Adipocyte (in vitro differentiated cells): ENCODE results near the gene PSG4.
A peak's percentile ranks its signal among the peaks of the same experiment; 100 is the strongest.
"Not testable (repeated sequence)": the region's sequence is repeated elsewhere in the genome, so short reads cannot be mapped to it uniquely, and the experiment has no call there.

ENCODE experiments used
- DNase-seq: peaks from one replicate; pipeline ENCODE4 v3.0.0-alpha.2; 2015; ENCODE audit warnings: low read depth
- H3K27me3 ChIP-seq: replicated peaks from 2 replicates; pipeline ENCODE4 v1.7.0; 2013; ENCODE audit warnings: mild to moderate bottlenecking, low read length, moderate library complexity; ENCODE audit not compliant: control insufficient read depth, insufficient read depth
- H3K36me3 ChIP-seq: 2 replicates; pipeline ENCODE4 v1.7.0; 2013; ENCODE audit warnings: low read length, mild to moderate bottlenecking, moderate library complexity; ENCODE audit not compliant: control insufficient read depth, insufficient read depth, severe bottlenecking
- H3K4me1 ChIP-seq: 2 replicates; pipeline ENCODE4 v1.7.0; 2013; ENCODE audit warnings: mild to moderate bottlenecking, low read length, moderate library complexity; ENCODE audit not compliant: control insufficient read depth, insufficient read depth
- H3K4me3 ChIP-seq: 2 replicates; pipeline ENCODE4 v1.7.0; 2013; ENCODE audit warnings: mild to moderate bottlenecking, low read length, moderate library complexity
- H3K9ac ChIP-seq: 2 replicates; pipeline ENCODE4 v1.7.0; 2013; ENCODE audit warnings: mild to moderate bottlenecking, low read length, moderate library complexity
- H3K9me3 ChIP-seq: 2 replicates; pipeline ENCODE4 v1.7.0; 2013; ENCODE audit warnings: mild to moderate bottlenecking, low read length, moderate library complexity; ENCODE audit not compliant: control insufficient read depth

PSG4 gene

GRCh38 chr19:43205471-43206105 is at the start of gene PSG4:
Gene PSG4, minus strand, starts transcription at chr19:43205638. Its CDS starts 102 bp downstream, at chr19:43205536.
- not testable (repeated sequence) for H3K4me3 ChIP-seq, H3K9me3 ChIP-seq, H3K36me3 ChIP-seq, H3K9ac ChIP-seq, H3K27me3 ChIP-seq, H3K4me1 ChIP-seq, DNase-seq

- not testable (repeated sequence) for H3K9ac ChIP-seq, H3K36me3 ChIP-seq, DNase-seq, H3K4me1 ChIP-seq, H3K27me3 ChIP-seq, H3K4me3 ChIP-seq, H3K9me3 ChIP-seq
These were observed 46.0 kb upstream of the PSG4 start for GRCh38 chr19:43251428-43251827.

DNA sequence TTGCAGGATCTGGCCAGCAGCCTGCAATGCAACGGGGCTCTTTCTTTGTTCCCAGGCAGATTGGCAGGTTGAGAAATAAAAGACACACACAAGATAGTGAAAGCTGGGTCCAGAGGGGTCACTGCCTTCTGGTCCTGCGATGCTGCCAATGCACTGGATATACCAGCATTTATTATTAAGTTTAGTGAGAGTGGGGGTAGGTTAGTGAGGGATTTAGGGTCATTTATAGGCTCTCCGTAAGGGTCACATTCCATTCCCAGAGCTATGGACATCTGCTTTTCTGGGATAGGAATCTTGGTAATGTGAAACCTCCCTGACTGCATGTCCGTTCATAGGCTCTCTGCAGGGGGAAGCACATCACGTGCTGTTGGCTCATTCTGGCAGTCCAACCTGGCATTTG is 44.9 kb upstream of the PSG4 start:
- not testable (repeated sequence) for DNase-seq, H3K9ac ChIP-seq, H3K4me1 ChIP-seq, H3K36me3 ChIP-seq, H3K27me3 ChIP-seq, H3K9me3 ChIP-seq, H3K4me3 ChIP-seq

DNA sequence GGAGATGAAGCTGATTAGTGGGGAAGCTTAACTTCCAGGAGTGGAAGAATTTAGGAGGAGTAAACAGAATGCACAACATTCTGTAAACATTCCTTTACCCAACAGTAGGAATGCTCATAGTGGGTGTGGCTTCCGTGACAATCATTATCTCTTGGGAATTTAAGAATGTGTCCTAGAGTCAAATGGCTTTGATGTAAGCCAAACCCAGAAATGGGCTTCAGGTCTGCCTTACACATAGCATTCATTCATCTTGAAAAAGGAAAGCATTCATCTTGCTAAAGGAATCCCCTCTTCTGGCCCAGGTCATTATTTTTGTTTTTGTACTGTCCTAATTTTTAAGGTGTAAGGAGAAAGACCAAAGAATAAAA is 43.2 kb upstream of the PSG4 start:
- not testable (repeated sequence) for H3K4me3 ChIP-seq, H3K4me1 ChIP-seq

DNA sequence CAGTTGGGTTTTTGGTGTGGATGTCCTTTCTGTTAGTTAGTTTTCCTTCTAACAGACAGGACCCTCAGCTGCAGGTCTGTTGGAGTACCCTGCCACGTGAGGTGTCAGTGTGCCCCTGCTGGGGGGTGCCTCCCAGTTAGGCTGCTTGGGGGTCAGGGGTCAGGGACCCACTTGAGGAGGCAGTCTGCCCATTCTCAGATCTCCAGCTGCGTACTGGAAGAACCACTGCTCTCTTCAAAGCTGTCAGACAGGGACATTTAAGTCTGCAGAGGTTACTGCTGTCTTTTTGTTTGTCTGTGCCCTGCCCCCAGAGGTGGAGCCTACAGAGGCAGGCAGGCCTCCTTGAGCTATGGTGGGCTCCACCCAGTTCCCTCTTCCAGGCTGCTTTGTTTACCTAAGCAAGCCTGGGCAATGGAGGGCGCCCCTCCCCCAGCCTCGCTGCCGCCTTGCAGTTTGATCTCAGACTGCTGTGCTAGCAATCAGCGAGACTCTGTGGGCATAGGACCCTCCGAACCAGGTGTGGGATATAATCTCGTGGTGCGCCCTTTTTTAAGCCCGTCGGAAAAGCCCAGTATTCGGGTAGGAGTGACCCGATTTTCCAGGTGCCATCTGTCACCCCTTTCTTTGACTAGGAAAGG is 41.9 kb upstream of the PSG4 start:
- H3K36me3 ChIP-seq, H3K9me3 ChIP-seq, H3K4me1 ChIP-seq, H3K4me3 ChIP-seq, H3K9ac ChIP-seq, DNase-seq, H3K27me3 ChIP-seq: not testable (repeated sequence)

More for the DNA sequence above, 43.2 kb upstream of the PSG4 start:
- H3K9ac ChIP-seq, H3K36me3 ChIP-seq, DNase-seq, H3K9me3 ChIP-seq, H3K27me3 ChIP-seq: not testable (repeated sequence)

GRCh38 chr19:43245848-43246247 is 40.4 kb upstream of the PSG4 start:
- not testable (repeated sequence) for H3K36me3 ChIP-seq, H3K4me3 ChIP-seq, H3K27me3 ChIP-seq, H3K4me1 ChIP-seq, H3K9me3 ChIP-seq, H3K9ac ChIP-seq, DNase-seq

- H3K36me3 ChIP-seq, H3K4me1 ChIP-seq, DNase-seq, H3K9me3 ChIP-seq, H3K9ac ChIP-seq, H3K4me3 ChIP-seq, H3K27me3 ChIP-seq: not testable (repeated sequence)
These were observed 36.8 kb upstream of the PSG4 start for GRCh38 chr19:43242211-43242610.

DNA sequence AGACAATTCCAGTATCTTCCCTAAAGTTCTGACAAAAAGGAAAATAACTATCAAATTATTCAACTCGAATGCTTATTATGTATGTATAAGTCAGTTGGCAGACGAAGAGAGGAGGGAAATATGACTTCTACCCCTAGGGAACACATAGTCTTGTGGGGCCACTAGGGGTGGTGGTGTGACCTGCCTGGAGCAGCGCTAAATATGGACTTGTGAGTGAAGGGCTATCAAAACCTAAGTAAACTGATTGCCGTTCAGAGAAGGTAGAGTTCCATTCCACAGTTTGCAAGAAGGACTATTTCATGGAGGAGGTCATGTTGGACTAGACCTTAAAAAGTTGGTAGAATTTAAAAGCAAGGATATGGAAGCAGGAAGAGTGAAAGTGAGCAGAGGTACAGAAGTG is 32.8 kb upstream of the PSG4 start:
- not testable (repeated sequence) for H3K4me1 ChIP-seq, H3K36me3 ChIP-seq, H3K9me3 ChIP-seq, H3K4me3 ChIP-seq, H3K9ac ChIP-seq, H3K27me3 ChIP-seq, DNase-seq

DNA sequence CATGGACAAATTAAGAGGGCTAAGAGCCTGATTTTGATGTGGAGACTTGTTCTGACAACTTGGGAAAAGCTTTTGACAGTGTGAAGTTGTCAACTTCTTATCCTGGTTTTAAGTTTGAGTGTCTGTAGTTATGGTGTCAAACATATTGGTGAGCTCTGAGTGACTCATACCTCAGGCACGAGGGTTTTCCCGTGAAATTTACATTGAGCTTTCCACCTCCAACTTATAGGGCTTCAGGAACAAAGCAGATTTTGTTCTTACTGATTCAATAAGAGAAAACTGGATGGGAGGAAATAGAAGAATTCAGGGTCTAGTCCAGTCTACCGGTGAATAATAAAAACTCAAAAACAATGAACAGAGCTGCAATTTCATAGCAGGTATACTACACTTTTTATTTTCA is 30.2 kb upstream of the PSG4 start:
- not testable (repeated sequence) for H3K4me3 ChIP-seq, H3K9me3 ChIP-seq, H3K27me3 ChIP-seq, H3K36me3 ChIP-seq, H3K4me1 ChIP-seq, H3K9ac ChIP-seq
- peak; percentile 35 for DNase-seq

GRCh38 chr19:43229315-43229714 is 23.9 kb upstream of the PSG4 start:
- Histone ChIP-seq H3K4me1 (no peaks in the 10 kb centered on the region), H3K36me3 (no peaks in the 10 kb centered on the region), H3K9ac (no peak overlapping the region), H3K4me3 (no peak overlapping the region), H3K9me3 (peaks cover 13% of the 10 kb centered on the region), H3K27me3 (no peaks in the 10 kb centered on the region)
- DNase-seq: peak; percentile 70

DNA sequence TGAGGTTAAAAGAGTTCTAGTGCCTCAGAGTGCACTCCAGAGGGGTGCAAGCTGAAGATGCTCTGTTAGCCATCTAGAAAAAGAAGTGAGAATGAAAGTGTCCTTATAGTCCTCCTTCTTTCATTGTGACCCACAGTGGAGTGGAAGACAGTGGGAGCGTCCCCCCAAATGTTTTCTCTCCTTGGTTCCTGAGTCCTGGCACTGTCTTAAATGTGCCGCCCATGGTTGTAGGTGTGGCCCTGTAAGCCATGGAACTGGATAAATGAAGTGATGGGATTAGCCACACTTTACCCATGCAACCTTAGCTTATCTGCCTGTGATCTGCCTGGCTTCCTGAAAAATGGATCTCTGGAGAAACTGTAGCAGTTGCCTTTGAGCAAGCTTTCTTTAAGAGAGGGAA is 23.3 kb upstream of the PSG4 start:
- H3K4me3 ChIP-seq, H3K27me3 ChIP-seq, H3K9ac ChIP-seq, DNase-seq, H3K36me3 ChIP-seq, H3K4me1 ChIP-seq: not testable (repeated sequence)
- peaks cover 13% of the 10 kb centered on the region for H3K9me3 ChIP-seq

GRCh38 chr19:43226986-43227385 is 21.5 kb upstream of the PSG4 start:
- DNase-seq, H3K36me3 ChIP-seq, H3K27me3 ChIP-seq, H3K4me3 ChIP-seq, H3K9ac ChIP-seq, H3K4me1 ChIP-seq: not testable (repeated sequence)
- peaks cover 13% of the 10 kb centered on the region for H3K9me3 ChIP-seq
